ENCODE measurements around the gene SPATA31D1. TPM values are rescaled to one million over a fixed set of nuclear protein-coding genes. Genes with fewer than 3 reads are reported as not detected.

Gene SPATA31D1
- polyA plus RNA-seq, 1 donor from 2014 or later, result not detected

- Mint-ChIP-seq H3K27ac (no peak overlapping the region), H3K9me3 (no peaks in the 10 kb centered on the region), H3K4me3 (no peak overlapping the region), H3K27me3 (peaks cover 2% of the 10 kb centered on the region), H3K4me1 (peaks cover 0 to 1% (median 0%) of the 10 kb centered on the region in 3 donors), H3K36me3 (no peaks in the 10 kb centered on the region)
These were observed 50.3 kb downstream of the SPATA31D1 start for GRCh38 chr9:82038897-82039296.

Other genes starting within 250 kb of the SPATA31D1 start
- gene SPATA31D4, start 60.3 kb upstream of the SPATA31D1 start, polyA plus RNA-seq, result not detected
- gene SPATA31D3, start 45.3 kb upstream of the SPATA31D1 start, polyA plus RNA-seq, result not detected